ENCODE data around the gene EBNA1BP2. TPM values are rescaled to one million over a fixed set of nuclear protein-coding genes. Genes with fewer than 3 reads are reported as not detected.

Gene EBNA1BP2
- total and polyA plus RNA-seq, 10 of the 15 experiments (the other 5 are each of a cell fraction or from before 2014, with no cell fraction given), result 57.5 to 275 (median 133) TPM

- peak overlapping the region; percentile 90 for H3K4me3 ChIP-seq
- RAD21 ChIA-PET (ENCODE audit: unreplicated experiment), result interaction anchor here (0.7 to 1.1 kb wide), 2 partner anchors 21 to 828 kb away, joined by 3 read pairs; no protein-coding TSS in a partner anchor
- CTCF ChIA-PET, result interaction anchor here (0.7 to 1.5 kb wide), 4 partner anchors 48 to 242 kb away, joined by 3 read pairs; no protein-coding TSS in a partner anchor
- DNase-seq (ENCODE audit: low read depth, low spot score), result no peak
- no peak overlapping the region for H3K27ac ChIP-seq (ENCODE audit: control insufficient read depth, insufficient read depth)
- H3K79me2 ChIP-seq (ENCODE audit: control insufficient read depth, insufficient read depth, low read length), result peaks cover 23% of the 10 kb centered on the region
- in situ Hi-C loops (cut with MboI), result no loop called here
- SMC1A ChIA-PET (ENCODE audit: uncharacterized antibody, unreplicated experiment), result no interaction called here
- TF ChIP-seq EGR1 (IDR thresholded peaks at IDR 0.05; ENCODE audit: borderline replicate concordance in 1 of 2, low read depth in 2 of 2, low read length in 2 of 2) (peak in 1 of 2 experiments; percentile 44; a peak in 1 of 3 replicates), SPI1 (IDR thresholded peaks at IDR 0.05; ENCODE audit: borderline replicate concordance, insufficient read depth, low read depth, low read length) (no peak), ZNF687 (IDR thresholded peaks at IDR 0.05) (peak; percentile 65), SREBF2 (IDR thresholded peaks at IDR 0.05; ENCODE audit: low read length) (0 out of 2 replicates have a peak, but pooled peaks have one; percentile 1), E2F8 (IDR thresholded peaks at IDR 0.05; ENCODE audit: low read depth, partially characterized antibody) (peak; percentile 7), TARDBP (IDR thresholded peaks at IDR 0.05; ENCODE audit: borderline replicate concordance) (no peak), CHD2 (IDR thresholded peaks at IDR 0.05; ENCODE audit: borderline replicate concordance, low read depth, low read length) (peak; percentile 18; the same call in 1 of the 2 replicates), MYB (IDR thresholded peaks at IDR 0.05; ENCODE audit: borderline replicate concordance, low read depth, low read length) (no peak), POLR2A (IDR thresholded peaks at IDR 0.05; ENCODE audit: low read depth, low read length) (no peak)
- H3K4me1 ChIP-seq (ENCODE audit: control insufficient read depth, insufficient read depth, low read length), result peaks cover 5% of the 10 kb centered on the region; the same call in 1 of the 2 replicates
- no peaks in the 10 kb centered on the region for H4K20me1 ChIP-seq (ENCODE audit: control insufficient read depth, insufficient read depth)
- POLR2A ChIA-PET, result interaction anchor here (0.6 to 1.2 kb wide), 3 partner anchors 218 to 405 kb away, joined by 3 to 4 read pairs (median 3); partner anchors contain the start of genes C1orf50 and P3H1
- no peak overlapping the region for H3K9ac ChIP-seq (ENCODE audit: control insufficient read depth, insufficient read depth, low read length)
- peak; percentile 86 for FAIRE-seq
- H3K36me3 ChIP-seq (ENCODE audit: control insufficient read depth in 2 of 2, insufficient read depth in 2 of 2, low read length in 1 of 2), result peaks cover 0 to 20% of the 10 kb centered on the region in 2 experiments; a peak in 2 of 4 replicates
- H2AFZ ChIP-seq (ENCODE audit: control insufficient read depth, low read depth, low read length), result peak overlapping the region; percentile 99
- no TSS peak for BruUV-seq (replicated peaks)
- peak; percentile 90 for ATAC-seq
- H3K27me3 ChIP-seq (replicated peaks in 1 of 2; ENCODE audit: control insufficient read depth in 2 of 2, insufficient read depth in 2 of 2, low read length in 1 of 2), result no peaks in the 10 kb centered on the region; a peak in 1 of 4 replicates
- peak overlapping the region; percentile 44; the same call in 1 of the 2 replicates for H3K4me2 ChIP-seq (ENCODE audit: control insufficient read depth, insufficient read depth)
- WGBS (ENCODE audit: insufficient coverage, insufficient replicate concordance, low lambda C conversion rate, missing lambda C conversion rate), result under 1% methylated on average over 11 of the region's 20 CpGs
- intact Hi-C loops (cut with micrococcal nuclease; ENCODE audit: unreplicated experiment), result no loop called here
- H3K9me3 ChIP-seq (replicated peaks; ENCODE audit: control insufficient read depth, insufficient read depth, low read length), result no peaks in the 10 kb centered on the region
Measured at GRCh38 chr1:43172527-43172972, 460 bp upstream of the EBNA1BP2 start.
